ENCODE results near the gene LTBP1. TPM values are rescaled to one million over a fixed set of nuclear protein-coding genes. Genes with fewer than 3 reads are reported as not detected.

Gene LTBP1
- total and polyA plus RNA-seq, 10 of the 15 experiments (the other 5 are each of a cell fraction or from before 2014, with no cell fraction given), result 0.01 to 0.28 (median 0.12) TPM; not detected in 2

GRCh38 chr2:32949260-32949659 lies 2.5 kb downstream of the LTBP1 start (continued):
- TF ChIP-seq, protein P1, sequence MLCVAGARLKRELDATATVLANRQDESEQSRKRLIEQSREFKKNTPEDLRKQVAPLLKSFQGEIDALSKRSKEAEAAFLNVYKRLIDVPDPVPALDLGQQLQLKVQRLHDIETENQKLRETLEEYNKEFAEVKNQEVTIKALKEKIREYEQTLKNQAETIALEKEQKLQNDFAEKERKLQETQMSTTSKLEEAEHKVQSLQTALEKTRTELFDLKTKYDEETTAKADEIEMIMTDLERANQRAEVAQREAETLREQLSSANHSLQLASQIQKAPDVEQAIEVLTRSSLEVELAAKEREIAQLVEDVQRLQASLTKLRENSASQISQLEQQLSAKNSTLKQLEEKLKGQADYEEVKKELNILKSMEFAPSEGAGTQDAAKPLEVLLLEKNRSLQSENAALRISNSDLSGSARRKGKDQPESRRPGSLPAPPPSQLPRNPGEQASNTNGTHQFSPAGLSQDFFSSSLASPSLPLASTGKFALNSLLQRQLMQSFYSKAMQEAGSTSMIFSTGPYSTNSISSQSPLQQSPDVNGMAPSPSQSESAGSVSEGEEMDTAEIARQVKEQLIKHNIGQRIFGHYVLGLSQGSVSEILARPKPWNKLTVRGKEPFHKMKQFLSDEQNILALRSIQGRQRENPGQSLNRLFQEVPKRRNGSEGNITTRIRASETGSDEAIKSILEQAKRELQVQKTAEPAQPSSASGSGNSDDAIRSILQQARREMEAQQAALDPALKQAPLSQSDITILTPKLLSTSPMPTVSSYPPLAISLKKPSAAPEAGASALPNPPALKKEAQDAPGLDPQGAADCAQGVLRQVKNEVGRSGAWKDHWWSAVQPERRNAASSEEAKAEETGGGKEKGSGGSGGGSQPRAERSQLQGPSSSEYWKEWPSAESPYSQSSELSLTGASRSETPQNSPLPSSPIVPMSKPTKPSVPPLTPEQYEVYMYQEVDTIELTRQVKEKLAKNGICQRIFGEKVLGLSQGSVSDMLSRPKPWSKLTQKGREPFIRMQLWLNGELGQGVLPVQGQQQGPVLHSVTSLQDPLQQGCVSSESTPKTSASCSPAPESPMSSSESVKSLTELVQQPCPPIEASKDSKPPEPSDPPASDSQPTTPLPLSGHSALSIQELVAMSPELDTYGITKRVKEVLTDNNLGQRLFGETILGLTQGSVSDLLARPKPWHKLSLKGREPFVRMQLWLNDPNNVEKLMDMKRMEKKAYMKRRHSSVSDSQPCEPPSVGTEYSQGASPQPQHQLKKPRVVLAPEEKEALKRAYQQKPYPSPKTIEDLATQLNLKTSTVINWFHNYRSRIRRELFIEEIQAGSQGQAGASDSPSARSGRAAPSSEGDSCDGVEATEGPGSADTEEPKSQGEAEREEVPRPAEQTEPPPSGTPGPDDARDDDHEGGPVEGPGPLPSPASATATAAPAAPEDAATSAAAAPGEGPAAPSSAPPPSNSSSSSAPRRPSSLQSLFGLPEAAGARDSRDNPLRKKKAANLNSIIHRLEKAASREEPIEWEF (IDR thresholded peaks at IDR 0.05; ENCODE audit: insufficient replicate concordance, low read depth, low read length), result no peak
- no peak for TF ChIP-seq SREBF1 (IDR thresholded peaks at IDR 0.05; ENCODE audit: low read length)
- no peak for TF ChIP-seq KAT2A (conservative IDR thresholded peaks at IDR 0.05; ENCODE audit: control insufficient read depth, low read depth, low read length)

DNA sequence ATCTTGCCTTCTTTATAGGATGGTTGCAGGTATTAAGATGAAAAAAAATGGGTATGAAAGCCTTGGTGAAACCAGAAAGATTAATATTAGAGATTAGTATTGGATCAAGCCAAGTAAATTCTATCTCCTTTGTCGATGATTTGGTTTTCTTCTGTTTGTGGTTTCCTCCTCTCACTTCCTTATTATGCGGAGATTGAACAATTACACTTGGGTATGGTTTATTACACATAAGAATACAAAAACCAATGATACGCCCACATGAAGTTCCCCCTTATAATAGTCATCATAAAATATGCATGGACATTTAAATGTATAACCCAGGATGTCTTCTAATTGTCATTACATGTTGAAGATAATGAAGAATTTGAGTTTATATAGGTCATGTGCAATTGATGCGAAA lies 4.9 kb downstream of the LTBP1 start:
- SMC1A ChIA-PET (ENCODE audit: uncharacterized antibody, unreplicated experiment), result interaction anchor here (0.6 kb wide), 1 partner anchor 121 kb away, joined by 4 read pairs; no protein-coding TSS in a partner anchor
- Histone ChIP-seq H3K27me3 (replicated peaks in 1 of 2; ENCODE audit: control insufficient read depth in 2 of 2, insufficient read depth in 2 of 2, low read length in 1 of 2) (peaks cover 0 to 6% of the 10 kb centered on the region in 2 experiments; a peak in 3 of 4 replicates), H3K9me3 (replicated peaks; ENCODE audit: control insufficient read depth, insufficient read depth, low read length) (no peaks in the 10 kb centered on the region), H3K4me2 (ENCODE audit: control insufficient read depth, insufficient read depth) (no peak overlapping the region), H2AFZ (ENCODE audit: control insufficient read depth, low read depth, low read length) (no peak overlapping the region), H4K20me1 (ENCODE audit: control insufficient read depth, insufficient read depth) (no peaks in the 10 kb centered on the region), H3K4me1 (ENCODE audit: control insufficient read depth, insufficient read depth, low read length) (peaks cover 5% of the 10 kb centered on the region; the same call in 1 of the 2 replicates), H3K36me3 (ENCODE audit: control insufficient read depth in 2 of 2, insufficient read depth in 2 of 2, low read length in 1 of 2) (no peaks in the 10 kb centered on the region), H3K9ac (ENCODE audit: control insufficient read depth, insufficient read depth, low read length) (no peak overlapping the region), H3K4me3 (no peak overlapping the region), H3K27ac (ENCODE audit: control insufficient read depth, insufficient read depth) (no peak overlapping the region), H3K79me2 (ENCODE audit: control insufficient read depth, insufficient read depth, low read length) (no peaks in the 10 kb centered on the region)
- RAD21 ChIA-PET (ENCODE audit: unreplicated experiment), result no interaction called here
- intact Hi-C loops (cut with micrococcal nuclease; ENCODE audit: unreplicated experiment), result no loop called here
- DNase-seq (ENCODE audit: low read depth, low spot score) (no peak), ATAC-seq (peak; percentile 58), FAIRE-seq (no peak)
- POLR2A ChIA-PET, result no interaction called here
- TF ChIP-seq SPI1 (IDR thresholded peaks at IDR 0.05; ENCODE audit: borderline replicate concordance, insufficient read depth, low read depth, low read length) (peak; percentile 81), MYC (IDR thresholded peaks at IDR 0.05; ENCODE audit: insufficient read depth, insufficient read length, insufficient replicate concordance, low read length, severe bottlenecking) (no peak), ZNF217 (IDR thresholded peaks at IDR 0.05) (no peak), NFYB (IDR thresholded peaks at IDR 0.05; ENCODE audit: insufficient read depth, low read depth, low read length) (no peak), SMAD1 (IDR thresholded peaks at IDR 0.05; ENCODE audit: low read depth, partially characterized antibody) (no peak), CEBPB (IDR thresholded peaks at IDR 0.05; ENCODE audit: borderline replicate concordance in 1 of 2, low read depth in 2 of 2, low read length in 2 of 2) (no peak), SREBF2 (IDR thresholded peaks at IDR 0.05; ENCODE audit: low read length) (no peak), TCF12 (IDR thresholded peaks at IDR 0.05; ENCODE audit: low read depth, low read length) (no peak), RUNX3 (IDR thresholded peaks at IDR 0.05; ENCODE audit: low read length) (peak; percentile 83), TAF1 (IDR thresholded peaks at IDR 0.05; ENCODE audit: borderline replicate concordance, low read depth, low read length) (no peak), ZNF24 (IDR thresholded peaks at IDR 0.05) (no peak)
- no TSS peak for BruUV-seq (replicated peaks)
- in situ Hi-C loops (cut with MboI), result no loop called here
- CTCF ChIA-PET, result no interaction called here
- 25% methylated on average over 4 of the region's 4 CpGs for WGBS (ENCODE audit: insufficient coverage, insufficient replicate concordance, low lambda C conversion rate, missing lambda C conversion rate)

All from GM12878 (cell line).